Body of pancreas (tissue), 4 donors: ENCODE data around the gene CDKL4.

Source experiments
- CTCF ChIP-seq, 7 experiments: fragments of 450-650 bp in 4 of 7; fragments of 200-600 bp in 3 of 7; sonication (generic) in 3 of 7; IDR thresholded peaks; one replicate each; pipeline ENCODE4 v1.5.1; 2016 to 2019; ENCODE audit warnings: antibody characterized with exemption in 7 of 7
- POLR2A ChIP-seq, 3 donors: fragments of 450-650 bp; IDR thresholded peaks; one replicate each; pipeline ENCODE4 v1.6.1; 2016; ENCODE audit warnings: antibody characterized with exemption in 3 of 3, mild to moderate bottlenecking in 2 of 3

GRCh38 chr2:39156846-39157245, 86.9 kb downstream of the CDKL4 start:
- TF ChIP-seq CTCF (IDR thresholded peaks at IDR 0.05) (no peak), POLR2A (IDR thresholded peaks at IDR 0.05) (no peak)
